DLD1 (cell line): ENCODE data around the gene C19orf44.
"Not testable (repeated sequence)": the region's sequence is repeated elsewhere in the genome, so short reads cannot be mapped to it uniquely, and the experiment has no call there.

Experiments
- in situ Hi-C: cut with HindIII; loops from 2 replicates; pipeline ENCODE4 v1.10.0; 2017; ENCODE audit warnings: low sequenced_read_pairs

C19orf44 gene

GRCh38 chr19:16495982-16496612, at the start of gene C19orf44, which contains the start of gene CALR3:
Gene C19orf44, plus strand, starts transcription at chr19:16496394. Its CDS starts 4,399 bp downstream, at chr19:16500793.
Gene CALR3, minus strand, starts transcription at chr19:16496167. Its CDS starts 38 bp downstream, at chr19:16496129.
- in situ Hi-C loops = no loop called here

- in situ Hi-C loops = no loop called here
These were observed 49.3 kb upstream of the C19orf44 start for GRCh38 chr19:16446724-16447368.

GRCh38 chr19:16448872-16449271, 47.3 kb upstream of the C19orf44 start:
- in situ Hi-C loops = not testable (repeated sequence)

GRCh38 chr19:16449330-16449961, 46.7 kb upstream of the C19orf44 start:
- in situ Hi-C loops = no loop called here

- in situ Hi-C loops = no loop called here
These were observed 43.9 kb upstream of the C19orf44 start for GRCh38 chr19:16452325-16452724.

- in situ Hi-C loops = no loop called here
These were observed 41.8 kb upstream of the C19orf44 start for GRCh38 chr19:16454351-16454918.

GRCh38 chr19:16455489-16455888, 40.7 kb upstream of the C19orf44 start:
- in situ Hi-C loops = no loop called here

GRCh38 chr19:16456652-16457194, 39.5 kb upstream of the C19orf44 start:
- in situ Hi-C loops = no loop called here

- in situ Hi-C loops = no loop called here
These were observed 38.8 kb upstream of the C19orf44 start for GRCh38 chr19:16457195-16457953.

GRCh38 chr19:16457954-16458331, 38.3 kb upstream of the C19orf44 start:
- in situ Hi-C loops = no loop called here

- in situ Hi-C loops = no loop called here
These were observed 37.5 kb upstream of the C19orf44 start for GRCh38 chr19:16458391-16459341.

- in situ Hi-C loops = no loop called here
These were observed 36.5 kb upstream of the C19orf44 start for GRCh38 chr19:16459680-16460079.

- in situ Hi-C loops = no loop called here
These were observed 35.7 kb upstream of the C19orf44 start for GRCh38 chr19:16460454-16460853.

- in situ Hi-C loops = no loop called here
These were observed 34.6 kb upstream of the C19orf44 start for GRCh38 chr19:16461630-16462051.

GRCh38 chr19:16462757-16463250, 33.4 kb upstream of the C19orf44 start:
- in situ Hi-C loops = no loop called here

GRCh38 chr19:16463341-16463990, 32.7 kb upstream of the C19orf44 start:
- in situ Hi-C loops = no loop called here

GRCh38 chr19:16463991-16464575, 32.1 kb upstream of the C19orf44 start:
- in situ Hi-C loops = no loop called here

- in situ Hi-C loops = no loop called here
These were observed 31.0 kb upstream of the C19orf44 start for GRCh38 chr19:16465239-16465638.
